Spleen (tissue), 11 donors: ENCODE results near the gene BTBD17. TPM values are rescaled to one million over a fixed set of nuclear protein-coding genes. Genes with fewer than 3 reads are reported as not detected.

Experiments used
- DNase-seq: peaks from one replicate; pipeline ENCODE4 v3.0.0-alpha.2; 2020
- H3K27ac ChIP-seq, 8 donors: fragments of 200-600 bp; sonication (generic) in 7 of 8; 1 replicate in 4 of 8; 2 replicates in 4 of 8; pipeline versions ENCODE4 v1.5.0 to v1.8.0; 2016 to 2021; ENCODE audit warnings: inconsistent platforms in 4 of 8, mild to moderate bottlenecking in 4 of 8, moderate library complexity in 1 of 8
- H3K27me3 ChIP-seq, 7 donors: fragments of 200-600 bp; sonication (generic) in 6 of 7; replicated peaks in 1 of 7; 1 replicate in 4 of 7; 2 replicates in 3 of 7; pipeline versions ENCODE4 v1.5.0 to v1.8.0; 2016 to 2021; ENCODE audit warnings: inconsistent platforms in 3 of 7, mild to moderate bottlenecking in 1 of 7
- H3K36me3 ChIP-seq, 6 donors: fragments of 200-600 bp; sonication (generic) in 5 of 6; 1 replicate in 4 of 6; 2 replicates in 2 of 6; pipeline versions ENCODE4 v1.5.0 to v1.8.0; 2016 to 2021; ENCODE audit warnings: inconsistent platforms in 2 of 6
- H3K4me1 ChIP-seq, 6 donors: fragments of 200-600 bp; sonication (generic) in 5 of 6; 1 replicate in 3 of 6; 2 replicates in 3 of 6; pipeline versions ENCODE4 v1.5.0 to v1.8.0; 2016 to 2021; ENCODE audit warnings: inconsistent platforms in 3 of 6
- H3K4me3 ChIP-seq, 8 donors: fragments of 200-600 bp; sonication (generic) in 7 of 8; 1 replicate in 4 of 8; 2 replicates in 4 of 8; pipeline versions ENCODE4 v1.5.0 to v1.8.0; 2016 to 2021; ENCODE audit warnings: inconsistent platforms in 4 of 8, mild to moderate bottlenecking in 4 of 8, moderate library complexity in 2 of 8
- H3K9me3 ChIP-seq, 8 donors: fragments of 200-600 bp; sonication (generic) in 7 of 8; 1 replicate in 4 of 8; 2 replicates in 4 of 8; pipeline versions ENCODE4 v1.5.0 to v1.8.0; 2016 to 2021; ENCODE audit warnings: inconsistent platforms in 4 of 8
- CTCF ChIP-seq, 11 experiments: fragments of 200-600 bp in 7 of 11; fragments of 450-650 bp in 4 of 11; sonication (generic) in 4 of 11; IDR thresholded peaks in 8 of 11; conservative IDR thresholded peaks in 3 of 11; 1 replicate in 7 of 11; 2 replicates in 4 of 11; pipeline versions ENCODE4 v1.4.0 to v1.8.0; 2016 to 2021; ENCODE audit warnings: antibody characterized with exemption in 11 of 11, inconsistent platforms in 4 of 11, mild to moderate bottlenecking in 1 of 11
- POLR2A ChIP-seq, 3 donors: fragments of 450-650 bp; IDR thresholded peaks; one replicate each; pipeline ENCODE4 v1.5.1; 2017; ENCODE audit warnings: antibody characterized with exemption in 3 of 3, mild to moderate bottlenecking in 1 of 3
- POLR2AphosphoS5 ChIP-seq, 3 donors: sonication (generic); formaldehyde crosslinking; IDR thresholded peaks; one replicate each; pipeline ENCODE4 v1.5.1; 2017; ENCODE audit warnings: antibody characterized with exemption in 3 of 3
- WGBS, 5 donors: extraction: QIAGEN DNeasy Blood & Tissue Kit in 3 of 5; methylation state at CpG; one replicate each; pipeline versions ENCODE4 v1.1.5 to v1.1.7; 2013 to 2018; 5-methylcytosine and 5-hydroxymethylcytosine counted together
- intact Hi-C: fragments of 100-400 bp; cut with DNase I; formaldehyde crosslinking; loops from one replicate; pipeline ENCODE4 v1.15.0; 2023; ENCODE audit warnings: low total_unique reads
- polyA plus RNA-seq, 3 donors: library from polyadenylated mRNA; stranded (reverse); fragments of 200-250 nt; gene quantifications; one replicate each; pipeline ENCODE4 v1.2.1, GENCODE V29; 2013
- total RNA-seq, 7 donors: library from RNA; depleted of rRNA in 3 of 7; stranded (reverse); fragments of >200 nt in 3 of 7; fragmentation: NEBNext Ultra II Directional in 4 of 7; extraction: Animal tissue kit (Norgen Biotek cat#: 25700) in 4 of 7; gene quantifications; one replicate each; pipeline versions ENCODE4 v1.1.0 to v1.2.1, GENCODE V29; 2016 to 2021
- donor health status: healthy with polysubstance abuse.
- donor health status: DM: no; HTN: no; CAD: no; lungs with moderate emphysema.
- donor health status: DM: no; HTN: no; CAD: no.
- donor health status: Bipolar disorder and iron deficiency.
- donor health status: healthy.
- donor health status: DM: no; HTN: no; CAD: no.
- donor health status: DM: yes; HTN: yes; CAD: no.

BTBD17 gene
- total and polyA plus RNA-seq, 10 donors: 0.06 to 0.51 TPM; not detected in 8

- 86 to 92% (median 91%) methylated on average over 12 to 17 of the region's 17 CpGs for WGBS, 5 donors
- Histone ChIP-seq H3K9me3 (no peaks in the 10 kb centered on the region), H3K4me3 (no peak overlapping the region), H3K27ac (no peak overlapping the region), H3K36me3 (no peaks in the 10 kb centered on the region), H3K27me3 (no peaks in the 10 kb centered on the region), H3K4me1 (peaks cover 0 to 6% (median 0%) of the 10 kb centered on the region in 6 donors)
- DNase-seq: no peak
- TF ChIP-seq POLR2A (IDR thresholded peaks at IDR 0.05): no peak
- TF ChIP-seq POLR2AphosphoS5 (IDR thresholded peaks at IDR 0.05): no peak
- TF ChIP-seq CTCF (IDR thresholded peaks at IDR 0.05 in 8 of 11, conservative IDR thresholded peaks at IDR 0.05 in 3 of 11): no peak
- intact Hi-C loops: no loop called here
Measured at GRCh38 chr17:74387365-74388218, 25.9 kb upstream of the BTBD17 start.

GRCh38 chr17:74386386-74386785, 24.7 kb upstream of the BTBD17 start:
- DNase-seq: no peak
- intact Hi-C loops: no loop called here
- WGBS, 5 donors: 51 to 66% (median 58%) methylated on average over 8 of the region's 8 CpGs
- no peaks in the 10 kb centered on the region for H3K27me3 ChIP-seq
- H3K4me1 ChIP-seq: peaks cover 0 to under 1% (median 0%) of the 10 kb centered on the region in 6 donors
- H3K36me3 ChIP-seq: no peaks in the 10 kb centered on the region
- no peaks in the 10 kb centered on the region for H3K9me3 ChIP-seq
- TF ChIP-seq POLR2AphosphoS5 (IDR thresholded peaks at IDR 0.05) (no peak), CTCF (IDR thresholded peaks at IDR 0.05 in 8 of 11, conservative IDR thresholded peaks at IDR 0.05 in 3 of 11) (no peak), POLR2A (IDR thresholded peaks at IDR 0.05) (no peak)
- H3K27ac ChIP-seq: no peak overlapping the region
- no peak overlapping the region for H3K4me3 ChIP-seq

GRCh38 chr17:74385201-74385600, 23.5 kb upstream of the BTBD17 start:
- intact Hi-C loops: no loop called here
- TF ChIP-seq POLR2AphosphoS5 (IDR thresholded peaks at IDR 0.05): no peak
- TF ChIP-seq POLR2A (IDR thresholded peaks at IDR 0.05): no peak
- TF ChIP-seq CTCF (IDR thresholded peaks at IDR 0.05 in 8 of 11, conservative IDR thresholded peaks at IDR 0.05 in 3 of 11): no peak
- 78 to 92% (median 87%) methylated on average over 3 of the region's 3 CpGs for WGBS, 5 donors

GRCh38 chr17:74383141-74383540, 21.5 kb upstream of the BTBD17 start:
- WGBS, 5 donors: 85 to 92% (median 86%) methylated on average over 5 of the region's 5 CpGs
- intact Hi-C loops: no loop called here
- H3K27ac ChIP-seq: no peak overlapping the region
- H3K27me3 ChIP-seq: peaks cover 0 to 14% (median 0%) of the 10 kb centered on the region in 7 donors
- H3K4me1 ChIP-seq: peaks cover 4 to 22% (median 14%) of the 10 kb centered on the region in 6 donors
- no peak for DNase-seq
- no peaks in the 10 kb centered on the region for H3K9me3 ChIP-seq
- TF ChIP-seq CTCF (IDR thresholded peaks at IDR 0.05 in 8 of 11, conservative IDR thresholded peaks at IDR 0.05 in 3 of 11) (no peak), POLR2A (IDR thresholded peaks at IDR 0.05) (no peak), POLR2AphosphoS5 (IDR thresholded peaks at IDR 0.05) (no peak)
- H3K4me3 ChIP-seq: no peak overlapping the region
- no peaks in the 10 kb centered on the region for H3K36me3 ChIP-seq

More at GRCh38 chr17:74385201-74385600, 23.5 kb upstream of the BTBD17 start:
- Histone ChIP-seq H3K27me3 (peaks cover 0 to 2% (median 0%) of the 10 kb centered on the region in 7 donors), H3K4me3 (no peak overlapping the region), H3K27ac (no peak overlapping the region), H3K9me3 (no peaks in the 10 kb centered on the region), H3K4me1 (peaks cover 0 to 5% (median under 1%) of the 10 kb centered on the region in 6 donors), H3K36me3 (no peaks in the 10 kb centered on the region)
- no peak for DNase-seq
